RWPE1 (cell line): ENCODE results near the gene STAT5B.

Source experiments
- CTCF ChIA-PET: fragments of 350-600 bp; sonication (Branson Sonifier 250); formaldehyde crosslinking; extraction: SDS; loops from one replicate; lab custom pipeline; 2021; lab: Yijun Ruan, JAX
- POLR2A ChIA-PET: fragments of 400-600 bp; formaldehyde crosslinking; extraction: SDS; loops from one replicate; lab custom pipeline; 2020; ENCODE audit warnings: antibody characterized with exemption; ENCODE audit not compliant: low non-redundant PET; lab: Yijun Ruan, JAX
- DNase-seq: peaks from one replicate; pipeline ENCODE4 v3.0.0; 2012; ENCODE audit warnings: low spot score
- H3K27ac ChIP-seq: fragments of 450-650 bp; 2 replicates; pipeline ENCODE4 v1.5.1; 2017
- CTCF ChIP-seq: fragments of 450-650 bp; conservative IDR thresholded peaks from 2 replicates; pipeline ENCODE4 v1.5.1; 2017; ENCODE audit warnings: low read depth, mild to moderate bottlenecking

STAT5B gene

GRCh38 chr17:42252597-42253550 is 23.3 kb downstream of the STAT5B start:
- no peak overlapping the region for H3K27ac ChIP-seq
- TF ChIP-seq CTCF = no peak
- ChIA-PET CTCF (interaction anchor here (0.9 kb wide), 1 partner anchor 31 kb away, joined by 3 read pairs; no protein-coding TSS in a partner anchor), POLR2A (no interaction called here)
- no peak for DNase-seq

- H3K27ac ChIP-seq = no peak overlapping the region
- ChIA-PET POLR2A (no interaction called here), CTCF (no interaction called here)
- no peak for DNase-seq
- peak; percentile 15; the same call in 1 of the 2 replicates for TF ChIP-seq CTCF
Measured at GRCh38 chr17:42251115-42251514, 25.1 kb downstream of the STAT5B start.

- no peak for TF ChIP-seq CTCF
- H3K27ac ChIP-seq = no peak overlapping the region
- POLR2A ChIA-PET = interaction anchor here (0.7 kb wide), 1 partner anchor 27 kb away, joined by 3 read pairs; no protein-coding TSS in a partner anchor
Measured at GRCh38 chr17:42249681-42250446, 26.3 kb downstream of the STAT5B start.

GRCh38 chr17:42248351-42249179 is 27.6 kb downstream of the STAT5B start:
- POLR2A ChIA-PET = interaction anchor here (0.6 kb wide), 2 partner anchors 136 to 189 kb away, joined by 4 to 12 read pairs; partner anchors contain the start of gene DHX58
- DNase-seq = no peak
- CTCF ChIA-PET = interaction anchor here (0.5 to 0.7 kb wide), 2 partner anchors 58 to 85 kb away, joined by 3 to 5 read pairs; no protein-coding TSS in a partner anchor
- no peak for TF ChIP-seq CTCF
- no peak overlapping the region for H3K27ac ChIP-seq

More at GRCh38 chr17:42249681-42250446, 26.3 kb downstream of the STAT5B start:
- DNase-seq = no peak
- CTCF ChIA-PET = no interaction called here

GRCh38 chr17:42247734-42248133 is 28.5 kb downstream of the STAT5B start:
- ChIA-PET POLR2A (interaction anchor here (0.6 kb wide), 1 partner anchor 190 kb away, joined by 12 read pairs; no protein-coding TSS in a partner anchor), CTCF (no interaction called here)
- H3K27ac ChIP-seq = no peak overlapping the region
- TF ChIP-seq CTCF = no peak
- DNase-seq = no peak
